HG02870 (cell line): ENCODE measurements around the gene HTR2C.
"Not testable (repeated sequence)": the region's sequence is repeated elsewhere in the genome, so short reads cannot be mapped to it uniquely, and the experiment has no call there.

ENCODE experiments used
- ATAC-seq: cut with Tn5 transposase; IDR thresholded peaks from one replicate; pipeline ENCODE4 v1.9.1; 2021; ENCODE audit warnings: mild to moderate bottlenecking, moderate library complexity; ENCODE audit not compliant: unreplicated experiment

The HTR2C gene

GRCh38 chrX:114710571-114710970 is 126.7 kb downstream of the HTR2C start:
- no peak for ATAC-seq

DNA sequence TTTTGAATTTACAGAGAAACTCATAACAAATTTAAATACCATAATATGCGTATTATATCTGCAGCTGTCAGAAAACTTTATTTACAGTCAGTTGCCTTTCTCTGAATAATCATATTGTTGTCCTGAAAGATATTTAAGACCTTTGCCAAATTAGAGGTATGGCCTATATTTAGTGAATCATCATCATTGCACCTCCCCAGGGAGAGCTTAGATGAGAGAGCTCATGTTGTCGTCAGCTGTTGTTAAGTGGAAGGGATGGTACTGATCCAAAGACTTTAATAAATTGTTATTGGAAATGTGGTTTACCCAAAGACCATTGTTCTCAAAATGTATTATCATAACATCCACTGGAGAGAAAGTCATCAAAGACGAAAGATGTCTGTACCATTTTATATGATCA is 128.6 kb downstream of the HTR2C start:
- no peak for ATAC-seq

DNA sequence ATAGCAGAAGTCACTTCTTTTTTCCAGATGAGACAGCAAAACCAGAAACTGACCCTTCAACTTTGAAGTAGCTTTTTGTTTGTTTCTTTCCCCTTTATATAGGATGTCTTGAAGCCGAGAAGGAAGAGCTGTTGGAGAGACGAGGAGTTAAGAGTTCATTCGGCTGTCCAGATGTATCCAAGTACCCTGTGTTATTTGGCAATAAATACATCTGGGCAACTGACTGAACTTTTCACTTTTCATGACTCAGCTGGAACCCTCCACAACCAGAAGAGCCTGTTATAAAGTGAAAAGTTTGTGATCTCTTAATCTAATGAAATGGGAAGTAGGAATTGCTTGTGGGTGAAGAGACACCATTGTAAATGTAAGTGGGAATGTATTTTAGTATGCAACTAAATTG is 131.2 kb downstream of the HTR2C start:
- ATAC-seq = no peak

DNA sequence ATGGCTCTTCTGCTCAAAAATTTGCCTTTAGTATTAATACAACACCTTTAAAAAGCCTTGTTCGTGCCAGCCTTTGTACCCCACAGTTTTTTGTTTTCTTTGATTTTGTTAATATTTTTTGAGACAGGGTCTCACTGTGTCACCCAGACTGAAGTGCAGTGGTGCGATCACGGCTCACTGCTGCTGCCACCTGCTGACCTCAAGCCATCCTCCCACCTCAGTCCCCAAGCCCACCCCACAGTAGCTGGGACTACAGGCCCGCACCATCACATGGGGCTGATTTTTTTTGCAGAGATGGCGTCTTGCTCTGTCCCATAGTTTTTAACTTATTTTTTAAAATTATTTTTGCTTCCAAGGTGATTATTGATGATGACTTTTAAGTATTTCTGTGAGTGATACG is 134.0 kb downstream of the HTR2C start:
- no peak for ATAC-seq

DNA sequence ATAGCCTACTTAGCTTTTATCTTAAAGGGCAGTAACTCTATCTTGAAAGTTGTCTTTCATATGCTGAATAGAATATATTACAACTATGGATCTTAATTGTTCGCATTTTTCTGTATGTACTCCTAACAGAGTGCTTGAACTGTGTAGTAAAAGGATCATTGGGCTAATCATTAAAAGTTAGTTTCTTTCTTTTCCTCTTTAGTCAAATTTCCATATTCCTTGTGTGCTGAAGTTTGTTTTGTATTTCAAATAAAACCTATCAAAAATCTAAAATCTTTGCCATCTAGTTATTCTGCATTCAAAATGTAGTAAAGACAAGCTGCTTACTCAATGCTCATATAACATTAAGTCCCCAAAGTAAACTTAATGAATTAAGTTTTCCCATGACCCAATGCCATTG is 182.7 kb downstream of the HTR2C start:
- ATAC-seq = no peak

- no peak for ATAC-seq
Observed at GRCh38 chrX:114774691-114775090, 190.8 kb downstream of the HTR2C start.

DNA sequence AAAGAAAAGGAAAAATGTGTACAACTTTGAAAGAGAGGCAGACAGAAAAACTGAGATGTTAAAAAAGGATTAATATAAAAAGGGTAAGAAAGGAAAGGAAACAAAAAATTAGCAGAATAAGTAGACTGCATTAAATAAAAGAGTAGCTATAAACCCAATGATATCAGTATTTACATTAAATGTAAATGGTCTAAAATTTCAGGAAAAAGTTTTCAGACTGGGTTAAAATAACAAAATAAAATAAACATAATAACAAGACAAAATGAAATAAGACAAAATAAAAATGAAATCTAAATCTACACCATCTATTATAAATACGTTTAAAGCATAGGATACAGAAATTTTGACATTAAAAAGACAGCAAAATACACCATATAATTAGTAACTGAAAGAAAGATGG is 199.0 kb downstream of the HTR2C start:
- no peak for ATAC-seq

- no peak for ATAC-seq
Observed at GRCh38 chrX:114787061-114787460, 203.2 kb downstream of the HTR2C start.

GRCh38 chrX:114797494-114797893 is 213.6 kb downstream of the HTR2C start:
- ATAC-seq = no peak

GRCh38 chrX:114798907-114799306 is 215.0 kb downstream of the HTR2C start:
- ATAC-seq = no peak

- ATAC-seq = no peak
Observed at GRCh38 chrX:114800719-114801118, 216.8 kb downstream of the HTR2C start.

DNA sequence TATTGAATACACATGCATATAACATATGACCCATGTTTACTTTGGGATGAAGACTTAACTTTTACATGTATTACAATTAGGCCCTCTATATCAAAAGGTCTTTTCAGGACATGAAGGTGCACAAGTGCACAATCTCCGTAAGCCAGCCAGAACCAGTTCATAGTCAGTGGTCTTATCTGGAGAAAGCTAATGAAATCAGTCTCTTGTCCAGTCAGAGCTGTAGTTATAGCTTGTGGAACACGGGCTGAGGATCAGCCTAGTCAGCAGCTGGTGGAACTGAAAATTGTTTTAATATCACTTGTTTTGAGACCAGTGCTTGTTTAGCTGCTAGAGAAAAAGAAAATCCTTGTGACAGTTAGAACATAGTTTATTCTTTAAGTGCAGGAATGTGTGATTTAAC is 235.6 kb downstream of the HTR2C start:
- ATAC-seq = no peak

DNA sequence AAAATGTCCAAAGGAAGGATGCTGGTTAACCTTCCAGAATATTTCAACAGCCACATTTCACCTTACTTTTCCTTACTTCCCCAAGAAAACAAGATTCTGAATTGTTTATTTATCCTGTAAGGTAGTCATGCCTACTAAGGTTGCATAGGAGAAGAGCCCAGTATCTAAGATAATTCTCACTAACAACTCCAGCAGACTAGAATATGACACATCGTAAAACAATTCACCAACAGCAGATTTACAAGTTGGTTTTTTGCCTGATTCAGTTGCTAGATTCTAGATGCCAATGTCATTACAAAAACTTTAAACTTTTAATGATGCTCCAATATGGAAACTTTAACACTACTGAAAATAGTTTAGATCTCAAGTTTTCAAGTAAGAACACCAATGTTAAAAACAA is 257.2 kb downstream of the HTR2C start:
- no peak for ATAC-seq

DNA sequence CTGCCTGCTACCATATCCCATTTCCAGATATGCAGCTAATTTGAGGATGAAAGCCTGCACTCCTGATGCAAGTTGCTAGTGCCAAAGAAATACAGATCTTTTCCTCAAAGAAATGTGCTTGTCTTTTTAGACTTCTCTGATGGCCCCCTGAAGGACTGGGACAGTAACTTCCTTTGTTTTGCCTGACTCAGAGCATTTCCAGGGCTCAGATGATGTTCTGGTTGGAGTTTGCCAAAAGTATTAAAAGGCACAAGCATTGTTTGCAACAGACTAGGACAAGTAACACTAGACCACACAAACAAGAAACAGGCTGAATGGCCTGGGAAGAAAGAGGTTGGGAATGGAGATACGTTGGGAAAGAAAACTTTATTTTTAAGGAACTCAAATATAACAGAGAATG is 258.3 kb downstream of the HTR2C start:
- ATAC-seq = no peak

- no peak for ATAC-seq
Observed at GRCh38 chrX:114889481-114889880, 305.6 kb downstream of the HTR2C start.

DNA sequence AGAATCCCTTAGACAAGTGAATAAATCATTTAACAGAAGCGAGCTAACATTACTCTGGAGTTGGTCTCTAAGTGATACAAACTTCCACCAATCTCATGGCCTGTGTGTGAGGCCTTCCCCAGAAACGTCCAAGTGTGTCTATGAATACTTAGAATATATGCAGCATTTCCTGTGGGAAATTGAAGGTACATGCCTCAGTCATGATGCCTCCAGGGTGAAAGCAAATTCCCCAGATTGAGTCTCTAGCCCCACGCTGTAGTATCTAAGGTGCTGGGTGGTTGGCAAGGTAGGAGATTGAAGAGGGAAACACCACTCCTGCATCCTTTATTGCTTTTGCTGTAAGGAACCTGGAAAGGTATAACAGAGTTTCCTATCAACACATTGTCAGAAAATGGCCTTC is 319.7 kb downstream of the HTR2C start:
- no peak for ATAC-seq

DNA sequence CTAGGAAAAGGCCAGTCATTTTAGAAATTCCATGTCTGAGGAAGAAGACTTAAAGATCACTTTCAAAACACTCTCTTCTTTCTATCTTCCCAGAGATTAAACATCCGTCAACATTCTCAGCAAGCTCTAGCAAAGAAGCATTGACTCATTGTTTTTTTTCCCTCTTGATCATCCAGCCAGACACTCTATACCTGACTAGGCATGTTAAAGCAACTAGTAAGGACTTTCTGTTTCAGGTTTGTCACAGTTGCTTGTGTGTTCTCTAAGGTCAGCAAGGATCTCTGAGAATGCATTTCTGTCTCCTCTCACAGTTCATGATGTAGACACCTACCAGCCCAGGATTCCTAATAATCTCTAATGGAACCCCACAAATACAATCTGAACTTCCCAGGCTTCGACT is 321.4 kb downstream of the HTR2C start:
- ATAC-seq = no peak

GRCh38 chrX:114906984-114907510 is 323.2 kb downstream of the HTR2C start:
- ATAC-seq = no peak

- no peak for ATAC-seq
Observed at GRCh38 chrX:114924423-114924822, 340.5 kb downstream of the HTR2C start.

DNA sequence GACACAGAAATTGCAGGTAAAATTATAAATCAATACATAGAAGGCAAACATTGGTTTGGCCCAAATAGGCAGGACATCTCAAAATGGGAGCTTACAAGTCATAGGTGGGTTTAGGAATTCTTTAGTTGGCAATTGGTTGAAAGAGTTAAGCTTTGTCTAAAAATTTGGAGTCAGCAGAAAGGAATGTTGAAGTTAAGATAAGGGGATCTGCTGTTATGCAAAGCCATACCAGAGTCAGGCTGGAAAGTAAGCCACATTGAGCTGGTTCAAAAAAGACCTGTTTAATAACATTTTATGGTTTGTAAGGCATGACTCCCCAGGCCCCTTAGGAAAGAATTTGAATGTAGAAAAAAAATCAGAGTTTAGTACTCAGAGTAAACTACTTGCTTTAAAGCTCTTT is 341.0 kb downstream of the HTR2C start:
- no peak for ATAC-seq

DNA sequence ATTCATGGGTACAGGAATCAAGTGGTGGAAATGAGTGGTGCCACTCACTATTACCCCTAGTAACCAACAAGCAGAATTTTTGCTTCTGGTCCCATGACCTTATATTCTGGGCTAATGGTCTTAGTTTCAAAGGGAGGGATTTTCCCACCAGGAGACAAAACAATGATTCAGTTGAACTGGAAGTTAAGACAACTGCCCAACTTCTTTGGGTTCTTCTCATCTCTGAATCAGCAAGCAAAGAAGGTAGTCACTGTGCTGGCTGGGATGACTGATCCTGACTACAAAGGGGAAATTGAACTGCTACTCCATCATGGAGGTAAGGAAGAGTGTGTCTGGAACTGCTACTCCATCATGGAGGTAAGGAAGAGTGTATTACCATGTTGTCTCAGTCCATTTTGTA is 346.3 kb downstream of the HTR2C start:
- no peak for ATAC-seq

GRCh38 chrX:114932550-114932949 is 348.7 kb downstream of the HTR2C start:
- no peak for ATAC-seq

- not testable (repeated sequence) for ATAC-seq
Observed at GRCh38 chrX:114933291-114933690, 349.4 kb downstream of the HTR2C start.

DNA sequence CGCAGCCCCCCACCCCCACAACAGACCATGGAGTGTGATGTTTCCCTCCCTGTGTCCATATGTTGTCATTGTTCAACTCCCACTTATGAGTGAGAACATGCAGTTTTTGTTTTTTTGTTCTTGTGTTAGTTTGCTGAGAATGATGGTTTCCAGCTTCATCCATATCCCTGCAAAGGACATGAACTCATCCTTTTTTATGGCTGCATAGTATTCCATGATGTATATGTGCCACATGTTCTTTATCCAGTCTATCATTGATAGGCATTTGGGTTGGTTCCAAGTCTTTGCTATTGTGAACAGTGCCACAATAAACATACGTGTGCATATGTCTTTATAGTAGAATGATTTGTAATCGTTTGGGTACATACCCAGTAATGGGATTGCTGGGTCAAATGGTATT is 353.2 kb downstream of the HTR2C start:
- ATAC-seq = not testable (repeated sequence)
